ENCODE data around the gene SNX21. TPM values are rescaled to one million over a fixed set of nuclear protein-coding genes. Genes with fewer than 3 reads are reported as not detected.

Gene SNX21
- total RNA-seq, 4 donors from 2014 or later: 159 to 236 (median 203) TPM

DNA sequence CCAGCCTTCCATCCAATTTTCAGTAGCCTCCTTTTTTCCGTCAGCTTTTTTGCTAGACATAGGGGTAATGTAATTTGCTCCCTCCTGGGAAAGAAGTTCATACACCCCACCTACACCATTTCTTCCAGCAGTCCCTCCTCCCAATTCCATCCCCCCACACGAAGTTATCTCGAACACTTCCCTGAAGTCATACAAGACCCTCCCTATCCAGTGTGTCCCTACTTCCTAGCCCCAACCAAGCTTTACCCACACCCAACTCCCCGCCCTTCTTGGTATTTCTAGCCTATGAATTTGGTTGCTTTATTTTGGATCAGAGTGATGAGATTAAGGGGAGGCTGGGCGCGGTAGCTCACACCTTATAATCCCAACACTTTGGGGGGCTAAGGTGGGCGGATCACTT lies 20.1 kb upstream of the SNX21 start:
- no peak for DNase-seq (ENCODE audit: low spot score in 2 of 2)
- no peak overlapping the region for H3K4me3 ChIP-seq (ENCODE audit: low read depth, poor library complexity, severe bottlenecking)
- intact Hi-C loops (cut with DNase I; ENCODE audit: low total_unique reads): no loop called here
- no peak for TF ChIP-seq CTCF (IDR thresholded peaks at IDR 0.05)
- no peak for TF ChIP-seq POLR2A (IDR thresholded peaks at IDR 0.05)
- 68 to 70% methylated on average over 7 of the region's 7 CpGs for WGBS, 2 donors

- intact Hi-C loops (cut with DNase I; ENCODE audit: low total_unique reads): no loop called here
- DNase-seq (ENCODE audit: low spot score in 2 of 2): no peak
- WGBS, 2 donors: 82 to 92% methylated on average over 3 of the region's 3 CpGs
- H3K4me3 ChIP-seq (ENCODE audit: low read depth, poor library complexity, severe bottlenecking): no peak overlapping the region
- TF ChIP-seq POLR2A (IDR thresholded peaks at IDR 0.05) (no peak), CTCF (IDR thresholded peaks at IDR 0.05) (no peak)
Observed at GRCh38 chr20:45814314-45814713, 19.3 kb upstream of the SNX21 start.

DNA sequence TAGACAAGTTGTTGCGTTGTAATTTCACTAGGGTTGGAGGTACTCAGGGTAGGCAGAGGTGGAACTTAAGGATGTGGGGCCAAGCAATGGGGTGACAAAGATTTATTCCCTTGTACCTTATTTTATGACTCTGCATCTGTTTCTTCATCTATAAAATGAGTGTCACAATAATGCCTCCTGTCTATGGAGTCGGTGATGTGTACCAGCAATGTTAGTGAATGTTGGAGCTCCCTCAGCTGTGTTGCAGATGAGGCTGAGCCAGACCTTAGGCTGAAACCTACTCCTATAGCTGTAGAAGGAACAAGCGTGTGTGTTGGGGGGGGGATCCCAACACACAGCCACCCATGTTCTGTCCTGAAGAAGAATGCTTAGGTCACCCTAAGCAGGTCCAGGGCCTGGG lies 16.6 kb upstream of the SNX21 start:
- TF ChIP-seq POLR2A (IDR thresholded peaks at IDR 0.05) (no peak), CTCF (IDR thresholded peaks at IDR 0.05) (no peak)
- H3K4me3 ChIP-seq (ENCODE audit: low read depth, poor library complexity, severe bottlenecking): no peak overlapping the region
- DNase-seq (ENCODE audit: low spot score in 2 of 2): no peak
- 88 to 89% methylated on average over 3 of the region's 3 CpGs for WGBS, 2 donors
- intact Hi-C loops (cut with DNase I; ENCODE audit: low total_unique reads): no loop called here

DNA sequence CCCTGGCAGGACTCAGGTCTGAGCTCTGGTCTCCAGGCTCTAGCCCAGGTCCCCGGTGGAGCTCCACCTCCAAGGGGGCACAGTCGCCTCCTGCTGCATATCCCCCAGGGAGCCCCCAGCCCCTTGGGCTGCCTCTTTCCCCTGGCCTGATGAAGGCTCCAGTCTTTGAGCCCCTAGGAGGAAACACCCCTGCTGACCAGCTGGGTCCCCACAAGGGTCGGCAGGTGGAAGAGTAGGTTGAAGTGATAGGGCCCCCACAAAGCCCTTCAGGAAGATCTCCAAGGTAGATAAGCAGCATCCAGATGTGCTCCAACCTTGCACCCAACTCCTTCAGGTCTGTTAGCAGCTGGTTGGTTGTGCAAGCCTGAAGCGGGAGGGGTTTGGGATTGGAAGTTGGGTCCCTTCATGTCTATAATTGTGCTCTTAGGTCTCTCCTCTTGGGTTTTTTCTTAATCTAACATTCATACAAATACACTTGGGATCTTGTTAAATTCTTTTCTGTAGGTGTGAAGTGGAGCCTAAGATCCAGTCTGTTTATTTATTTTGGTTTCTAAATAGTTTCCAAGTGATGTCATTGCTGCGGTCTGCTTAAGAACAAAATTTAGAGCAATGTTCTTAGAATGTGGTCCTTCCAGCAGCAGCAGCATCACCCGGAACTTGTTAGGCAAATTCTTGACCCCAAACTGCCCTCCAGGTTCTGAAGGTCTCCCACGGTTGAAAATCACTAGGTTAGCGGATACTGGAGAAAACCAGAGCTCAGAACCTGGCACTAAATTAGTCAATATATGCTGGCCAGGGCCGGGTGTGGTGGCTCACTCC lies 16.0 kb upstream of the SNX21 start:
- TF ChIP-seq CTCF (IDR thresholded peaks at IDR 0.05) (no peak), POLR2A (IDR thresholded peaks at IDR 0.05) (no peak)
- no peak overlapping the region for H3K4me3 ChIP-seq (ENCODE audit: low read depth, poor library complexity, severe bottlenecking)
- no peak for DNase-seq (ENCODE audit: low spot score in 2 of 2)
- WGBS, 2 donors: 60 to 61% methylated on average over 9 of the region's 9 CpGs
- intact Hi-C loops (cut with DNase I; ENCODE audit: low total_unique reads): no loop called here

DNA sequence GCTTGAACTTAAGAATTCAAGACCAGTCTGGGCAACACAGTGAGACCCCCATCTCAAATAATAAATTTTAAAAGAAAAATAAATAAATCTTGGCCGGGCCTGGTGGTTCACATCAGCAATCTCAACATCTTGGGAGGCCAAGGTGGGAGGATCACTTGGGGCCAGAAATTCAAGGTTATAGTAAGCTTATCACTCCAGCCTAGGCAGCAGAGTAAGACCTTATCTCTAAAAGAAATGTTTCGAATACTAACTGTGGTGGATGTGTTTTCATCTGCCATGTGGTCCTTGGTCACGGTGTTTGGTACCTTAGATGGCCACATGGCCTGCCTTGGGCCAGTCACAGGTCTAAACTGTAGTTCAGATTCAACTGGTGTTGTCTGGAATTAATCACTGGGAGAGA lies 15.4 kb upstream of the SNX21 start:
- no peak overlapping the region for H3K4me3 ChIP-seq (ENCODE audit: low read depth, poor library complexity, severe bottlenecking)
- no peak for DNase-seq (ENCODE audit: low spot score in 2 of 2)
- 87 to 95% methylated on average over 3 of the region's 3 CpGs for WGBS, 2 donors
- TF ChIP-seq CTCF (IDR thresholded peaks at IDR 0.05) (no peak), POLR2A (IDR thresholded peaks at IDR 0.05) (no peak)
- intact Hi-C loops (cut with DNase I; ENCODE audit: low total_unique reads): no loop called here

GRCh38 chr20:45819466-45819865 lies 14.1 kb upstream of the SNX21 start:
- H3K4me3 ChIP-seq (ENCODE audit: low read depth, poor library complexity, severe bottlenecking): no peak overlapping the region
- 88 to 90% methylated on average over 4 of the region's 4 CpGs for WGBS, 2 donors
- TF ChIP-seq POLR2A (IDR thresholded peaks at IDR 0.05) (no peak), CTCF (IDR thresholded peaks at IDR 0.05) (no peak)
- DNase-seq (ENCODE audit: low spot score in 2 of 2): no peak
- intact Hi-C loops (cut with DNase I; ENCODE audit: low total_unique reads): no loop called here
